K562 (cell line): ENCODE measurements around the gene ACR. TPM values are rescaled to one million over a fixed set of nuclear protein-coding genes. Genes with fewer than 3 reads are reported as not detected.

ENCODE experiments used
- ATAC-seq: fragments of 200-7000 bp; cut with Tn5 transposase; 3 replicates; pipeline ENCODE4 v1.9.1; 2020; ENCODE audit warnings: moderate library complexity
- BruUV-seq: library from RNA; stranded (reverse); fragments of 400-500 nt; replicated peaks from 2 replicates; lab custom pipeline; 2021; lab: Mats Ljungman, UMichigan
- CTCF ChIA-PET: fragments of 300-600 bp; formaldehyde crosslinking; extraction: SDS; loops from one replicate; lab custom pipeline; 2021; ENCODE audit warnings: low intra/inter-chr PET ratio; lab: Yijun Ruan, JAX
- POLR2A ChIA-PET: fragments of 300-600, 350-650 bp; sonication (Branson Sonifier 250); formaldehyde crosslinking; extraction: SDS; loops from one replicate; lab custom pipeline; 2021; ENCODE audit warnings: antibody characterized with exemption, inconsistent platforms; lab: Yijun Ruan, JAX
- DNase-seq, 4 experiments: peaks; one replicate each; pipeline versions ENCODE4 v3.0.0 to v3.0.0-alpha.2; 2011 to 2018; ENCODE audit warnings: low spot score in 3 of 4, mixed read lengths in 3 of 4; ENCODE audit errors: extremely low read depth in 1 of 4
- FAIRE-seq: peaks from 2 replicates; lab custom pipeline; 2011; peaks lifted over from hg19 to GRCh38; lab: Jason Lieb, UNC
- H2AFZ ChIP-seq: 2 replicates; pipeline ENCODE4 v1.6.0; 2011; ENCODE audit warnings: low read depth, low read length, control low read depth, inconsistent platforms
- H3K27ac ChIP-seq: fragments of 200-600 bp; 3 replicates; pipeline ENCODE4 v1.8.0; 2011; ENCODE audit warnings: low read depth, mild to moderate bottlenecking, control low read depth, inconsistent platforms, low read length, moderate library complexity, mixed read lengths; ENCODE audit errors: extremely low read depth
- H3K27me3 ChIP-seq, 2 experiments: fragments of 300-600 bp in 1 of 2; 2 replicates in 1 of 2; 3 replicates in 1 of 2; pipeline versions ENCODE4 v1.6.0 to v1.8.0; 2011; ENCODE audit warnings: inconsistent platforms in 2 of 2, low read length in 2 of 2, mild to moderate bottlenecking in 1 of 2, mixed read lengths in 1 of 2, moderate library complexity in 1 of 2; ENCODE audit not compliant: control insufficient read depth in 2 of 2, insufficient read depth in 2 of 2
- H3K36me3 ChIP-seq: fragments of 300-600 bp; 3 replicates; pipeline ENCODE4 v1.8.0; 2011; ENCODE audit warnings: mild to moderate bottlenecking, low read length, inconsistent platforms; ENCODE audit not compliant: control insufficient read depth, insufficient read depth
- H3K4me1 ChIP-seq, 2 experiments: fragments of 200-600 bp in 1 of 2; replicated peaks in 1 of 2; 2 replicates in 1 of 2; 3 replicates in 1 of 2; pipeline versions ENCODE4 v1.5.1 to v1.8.0; 2011; ENCODE audit warnings: inconsistent platforms in 2 of 2, low read length in 2 of 2, mild to moderate bottlenecking in 1 of 2, mixed read lengths in 1 of 2, moderate library complexity in 1 of 2; ENCODE audit not compliant: control insufficient read depth in 2 of 2, insufficient read depth in 2 of 2
- H3K4me2 ChIP-seq: 2 replicates; pipeline ENCODE4 v1.6.1; 2011; ENCODE audit warnings: low read length, control low read depth, inconsistent platforms, mixed read lengths; ENCODE audit not compliant: insufficient read depth
- H3K4me3 ChIP-seq: fragments of 200-600 bp; sonication (generic), shearing (Covaris generic); 2 replicates; pipeline ENCODE4 v1.5.1; 2016; ENCODE audit warnings: control low read depth, inconsistent platforms
- H3K79me2 ChIP-seq: fragments of 200-600 bp; 3 replicates; pipeline ENCODE4 v1.8.0; 2011; ENCODE audit warnings: low read length, inconsistent platforms; ENCODE audit not compliant: control insufficient read depth, insufficient read depth
- H3K9ac ChIP-seq, 2 experiments: 2 replicates each; pipeline versions ENCODE4 v1.6.0 to v1.6.1; 2011; ENCODE audit warnings: low read depth in 2 of 2, low read length in 2 of 2, control low read depth in 1 of 2, inconsistent platforms in 1 of 2, mild to moderate bottlenecking in 1 of 2, mixed read lengths in 1 of 2; ENCODE audit not compliant: insufficient read depth in 1 of 2
- H3K9me1 ChIP-seq: one replicate; pipeline ENCODE4 v1.6.0; 2011; ENCODE audit warnings: inconsistent platforms, mild to moderate bottlenecking, low read length, moderate library complexity; ENCODE audit not compliant: control insufficient read depth, insufficient read depth
- H3K9me3 ChIP-seq: replicated peaks from 2 replicates; pipeline ENCODE4 v1.5.1; 2011; ENCODE audit warnings: low read depth, low read length, inconsistent platforms; ENCODE audit not compliant: control insufficient read depth, insufficient read depth
- H4K20me1 ChIP-seq: replicated peaks from 2 replicates; pipeline ENCODE4 v1.6.1; 2011; ENCODE audit warnings: low read length, inconsistent platforms, mixed read lengths; ENCODE audit not compliant: control insufficient read depth, insufficient read depth
- C11orf30 ChIP-seq: fragments of 450-650 bp; IDR thresholded peaks from 2 replicates; pipeline ENCODE4 v1.6.1; 2016; ENCODE audit warnings: low read depth, mild to moderate bottlenecking
- ETV1 ChIP-seq: fragments of 450-650 bp; conservative IDR thresholded peaks from 2 replicates; pipeline ENCODE4 v1.6.1; 2016; ENCODE audit warnings: missing genetic modification characterization, control low read depth, low read depth, missing compliant biosample characterization
- EZH2 ChIP-seq: IDR thresholded peaks from 2 replicates; pipeline ENCODE4 v1.6.1; 2012; ENCODE audit warnings: low read depth, mild to moderate bottlenecking, inconsistent platforms, low read length, borderline replicate concordance
- FOSL1 ChIP-seq: fragments of 200-800 bp; sonication (Bioruptor generic); conservative IDR thresholded peaks from 2 replicates; pipeline ENCODE4 v1.6.1; 2016; ENCODE audit warnings: missing genetic modification characterization, missing compliant biosample characterization
- GABPB1 ChIP-seq: sonication (generic); formaldehyde crosslinking; IDR thresholded peaks from 2 replicates; pipeline ENCODE4 v1.8.0; 2022; ENCODE audit warnings: mild to moderate bottlenecking, missing genetic modification reagents
- ILF3 ChIP-seq: fragments of 450-650 bp; IDR thresholded peaks from 2 replicates; pipeline ENCODE4 v1.6.1; 2018; ENCODE audit warnings: antibody characterized with exemption, mild to moderate bottlenecking, moderate library complexity, borderline replicate concordance
- MCM7 ChIP-seq, 2 experiments: fragments of 450-650 bp; IDR thresholded peaks; 2 replicates each; pipeline ENCODE4 v1.6.1; 2016 to 2018
- NFRKB ChIP-seq: fragments of 450-650 bp; IDR thresholded peaks from 2 replicates; pipeline ENCODE4 v1.6.1; 2016; ENCODE audit warnings: low read depth
- PTRF ChIP-seq: fragments of 450-650 bp; IDR thresholded peaks from 2 replicates; pipeline ENCODE4 v1.6.1; 2016; ENCODE audit warnings: mild to moderate bottlenecking, missing genetic modification characterization, missing compliant biosample characterization
- STAG1 ChIP-seq: sonication (generic); formaldehyde crosslinking; IDR thresholded peaks from 2 replicates; pipeline ENCODE4 v1.5.0; 2020; ENCODE audit warnings: missing genetic modification reagents, borderline replicate concordance
- TOE1 ChIP-seq, 2 experiments: fragments of 450-650 bp in 1 of 2; sonication (generic) in 1 of 2; formaldehyde crosslinking in 1 of 2; IDR thresholded peaks; 2 replicates each; pipeline versions ENCODE4 v1.7.1 to v1.8.0; 2016 to 2022; ENCODE audit warnings: borderline replicate concordance in 2 of 2, mild to moderate bottlenecking in 2 of 2, antibody characterized with exemption in 1 of 2, inconsistent platforms in 1 of 2, low read depth in 1 of 2, missing genetic modification reagents in 1 of 2, moderate library complexity in 1 of 2
- ZNF217 ChIP-seq: sonication (generic); formaldehyde crosslinking; IDR thresholded peaks from 2 replicates; pipeline ENCODE4 v1.8.0; 2022; ENCODE audit warnings: mild to moderate bottlenecking, missing genetic modification reagents
- ZNF23 ChIP-seq: fragments of 250-450 bp; sonication (Bioruptor Pico); IDR thresholded peaks from 2 replicates; pipeline ENCODE4 v1.4.0; 2020; ENCODE audit warnings: mild to moderate bottlenecking
- ZNF318 ChIP-seq, 2 experiments: fragments of 450-650 bp; IDR thresholded peaks; 2 replicates each; pipeline ENCODE4 v1.6.1; 2016; ENCODE audit warnings: mild to moderate bottlenecking in 2 of 2, borderline replicate concordance in 1 of 2, low read depth in 1 of 2, moderate library complexity in 1 of 2
- ZNF785 ChIP-seq: fragments of 250-450 bp; sonication (Bioruptor Pico); IDR thresholded peaks from 2 replicates; pipeline ENCODE4 v1.4.0; 2020; ENCODE audit warnings: mild to moderate bottlenecking
- WGBS: fragments of 100-300 bp; shearing (Covaris generic); methylation state at CpG from one replicate; pipeline ENCODE4 v1.1.6; 2016; ENCODE audit warnings: low coverage, mixed read lengths; ENCODE audit not compliant: insufficient coverage; ENCODE audit errors: missing lambda C conversion rate; 5-methylcytosine and 5-hydroxymethylcytosine counted together
- in situ Hi-C: fragments of 300-500 bp; cut with MboI; formaldehyde crosslinking; loops from 4 replicates; pipeline ENCODE4 v1.15.0; 2018; ENCODE audit warnings: inconsistent platforms, mixed read lengths
- intact Hi-C: fragments of 100-400 bp; cut with micrococcal nuclease; formaldehyde crosslinking; loops from 2 replicates; pipeline ENCODE4 v1.14.2; 2022
- polyA plus RNA-seq, 8 experiments: library from polyadenylated mRNA; depleted of rRNA in 4 of 8; stranded (reverse) in 5 of 8; unstranded in 3 of 8; fragments of >200 nt; fragmentation: Nextera tagmentation in 2 of 8; fragmentation: Illumina TruSeq in 1 of 8; extraction: Ambion mirVana in 2 of 8; extraction: Trizol in 1 of 8; gene quantifications; 2 replicates each; pipeline versions ENCODE4 v1.2.1 to v1.2.3, GENCODE V29; 2011 to 2014; ENCODE audit warnings: inconsistent platforms in 1 of 8, missing spikeins in 1 of 8
- total RNA-seq, 7 experiments: library from RNA; depleted of rRNA in 6 of 7; stranded (reverse); fragments of >200 nt in 6 of 7; fragmentation: Illumina TruSeq in 2 of 7; extraction: Trizol in 2 of 7; gene quantifications; 2 replicates each; pipeline versions ENCODE4 v1.2.1 to v1.2.3, GENCODE V29; 2011 to 2021; ENCODE audit warnings: low replicate concordance in 1 of 7

The ACR gene
- total and polyA plus RNA-seq, 9 of the 15 experiments (the other 6 are each of a cell fraction or from before 2014, with no cell fraction given) = not detected

DNA sequence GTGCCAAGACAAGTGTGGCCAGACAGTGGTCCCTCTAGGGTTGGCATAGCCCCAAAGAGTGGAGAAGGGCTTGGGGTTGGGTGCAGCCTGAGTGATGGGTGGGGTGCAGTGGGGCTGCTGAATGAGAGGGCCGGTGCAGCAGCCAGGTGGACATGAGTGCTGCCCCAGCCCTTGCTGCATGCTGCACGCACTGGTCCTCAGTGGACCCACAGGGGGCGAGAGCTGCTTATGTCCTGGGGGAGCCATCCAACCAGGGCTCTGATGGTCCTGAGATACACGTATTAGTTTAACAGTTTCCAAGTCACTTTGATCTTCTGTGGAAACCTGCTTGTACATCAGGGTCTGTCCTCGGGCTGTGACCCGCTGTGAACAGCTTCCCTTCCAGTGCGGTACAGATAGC lies 23.9 kb upstream of the ACR start:
- CTCF ChIA-PET = no interaction called here
- intact Hi-C loops = no loop called here
- H3K27me3 ChIP-seq = peaks cover 3 to 57% of the 10 kb centered on the region in 2 experiments; a peak in 3 of 5 replicates

More for the DNA sequence above, 23.9 kb upstream of the ACR start:
- DNase-seq (no peak), FAIRE-seq (no peak)
- H3K9me3 ChIP-seq = no peaks in the 10 kb centered on the region
- BruUV-seq = no TSS peak
- POLR2A ChIA-PET = no interaction called here
- in situ Hi-C loops = no loop called here
- H3K4me3 ChIP-seq = no peak overlapping the region
- no peaks in the 10 kb centered on the region; a peak in 1 of 5 replicates for H3K4me1 ChIP-seq
- H3K9ac ChIP-seq = no peak overlapping the region
- no peaks in the 10 kb centered on the region for H3K36me3 ChIP-seq
- TF ChIP-seq TOE1 (IDR thresholded peaks at IDR 0.05; ENCODE audit: borderline replicate concordance) (no peak), TOE1 (CRISPR knock-in tag; IDR thresholded peaks at IDR 0.05; ENCODE audit: borderline replicate concordance, low read depth) (no peak), ETV1 (tag) (no peak), NFRKB (no peak), ZNF785 (no peak), ILF3 (no peak), GABPB1 (CRISPR knock-in tag) (no peak), C11orf30 (no peak), ZNF23 (CRISPR knock-in tag) (no peak), ZNF318 (IDR thresholded peaks at IDR 0.05; ENCODE audit: borderline replicate concordance in 1 of 2, low read depth in 1 of 2) (no peak), MCM7 (IDR thresholded peaks at IDR 0.05) (no peak), FOSL1 (tag) (no peak), PTRF (tag) (no peak), STAG1 (no peak), EZH2 (no peak), ZNF217 (no peak)
- TF ChIP-seq, all 486 proteins: peak for 0
- no peak; the same call in 2 of the 3 replicates for ATAC-seq
- Histone ChIP-seq H3K27ac (no peak overlapping the region), H3K9me1 (no peaks in the 10 kb centered on the region), H3K4me2 (no peak overlapping the region), H2AFZ (no peak overlapping the region), H4K20me1 (peaks cover 7% of the 10 kb centered on the region; the same call in 1 of the 2 replicates), H3K79me2 (no peaks in the 10 kb centered on the region)
- WGBS = 1% methylated on average over 7 of the region's 7 CpGs
